Memory B cell (primary cell): ENCODE data around the gene TMEM132E.
A peak's percentile ranks its signal among the peaks of the same experiment; 100 is the strongest.

ENCODE experiments used
- ATAC-seq: fragments of 150-1000 bp; cut with Tn5 transposase; 2 replicates; pipeline ENCODE4 v1.10.0; 2021; ENCODE audit warnings: low read depth, mild to moderate bottlenecking, moderate library complexity
- DNase-seq, 2 donors: peaks; one replicate each; pipeline ENCODE4 v3.0.0; 2022; ENCODE audit warnings: low spot score in 2 of 2
- H3K27ac Mint-ChIP-seq: one replicate; pipeline ENCODE4 v1.8.0; 2022; ENCODE audit warnings: mild to moderate bottlenecking, moderate library complexity, mixed read lengths
- H3K27me3 Mint-ChIP-seq: one replicate; pipeline ENCODE4 v1.8.0; 2022; ENCODE audit warnings: mixed read lengths
- H3K36me3 Mint-ChIP-seq: one replicate; pipeline ENCODE4 v1.8.0; 2022; ENCODE audit warnings: mild to moderate bottlenecking, mixed read lengths
- H3K4me1 Mint-ChIP-seq: one replicate; pipeline ENCODE4 v1.8.0; 2022; ENCODE audit warnings: mixed read lengths
- H3K4me3 Mint-ChIP-seq: one replicate; pipeline ENCODE4 v1.8.0; 2022; ENCODE audit warnings: mild to moderate bottlenecking, moderate library complexity, mixed read lengths
- H3K9me3 Mint-ChIP-seq: one replicate; pipeline ENCODE4 v1.8.0; 2022; ENCODE audit warnings: mixed read lengths

The TMEM132E gene

DNA sequence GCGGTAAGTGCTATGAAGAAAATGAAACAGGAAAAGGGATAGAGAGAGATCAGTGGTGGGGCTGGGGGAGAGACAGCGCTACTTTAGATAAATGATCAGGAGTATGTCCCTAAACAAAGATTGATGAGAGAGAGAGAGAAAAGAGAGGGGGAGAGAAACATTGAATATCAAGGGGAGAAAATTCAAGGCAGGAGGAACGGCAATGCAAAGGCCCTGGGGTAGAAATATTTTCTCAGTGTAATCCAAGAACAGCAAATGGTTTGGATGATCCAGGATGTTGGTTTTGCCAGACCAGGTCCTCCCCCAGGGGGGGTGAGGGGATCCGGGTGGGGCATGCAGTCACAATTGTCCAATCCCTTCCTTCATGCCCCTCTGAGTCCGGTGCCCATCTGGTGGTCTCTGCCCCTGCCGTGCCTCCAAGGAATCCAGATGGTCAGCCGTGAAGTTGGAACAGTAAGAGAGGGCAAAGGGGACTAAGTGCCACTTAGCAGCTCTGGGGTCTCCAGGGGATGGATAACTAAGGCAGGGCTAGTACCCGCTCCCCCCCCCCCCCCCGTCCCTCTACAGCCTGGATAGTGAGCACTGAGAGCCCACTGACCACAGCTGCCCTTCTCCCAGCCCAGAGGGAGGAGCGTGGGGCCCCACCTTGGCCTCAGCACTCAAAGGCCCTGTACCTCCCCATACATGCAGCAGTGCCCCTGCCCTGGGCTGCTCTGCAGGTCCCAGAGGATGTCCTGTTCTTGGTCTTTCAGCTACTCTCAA lies 43.7 kb downstream of the TMEM132E start:
- Mint-ChIP-seq H3K36me3 (no peaks in the 10 kb centered on the region), H3K27ac (no peak overlapping the region), H3K4me1 (no peaks in the 10 kb centered on the region), H3K27me3 (peaks cover 29% of the 10 kb centered on the region), H3K9me3 (no peaks in the 10 kb centered on the region), H3K4me3 (no peak overlapping the region)
- ATAC-seq = no peak
- no peak for DNase-seq

DNA sequence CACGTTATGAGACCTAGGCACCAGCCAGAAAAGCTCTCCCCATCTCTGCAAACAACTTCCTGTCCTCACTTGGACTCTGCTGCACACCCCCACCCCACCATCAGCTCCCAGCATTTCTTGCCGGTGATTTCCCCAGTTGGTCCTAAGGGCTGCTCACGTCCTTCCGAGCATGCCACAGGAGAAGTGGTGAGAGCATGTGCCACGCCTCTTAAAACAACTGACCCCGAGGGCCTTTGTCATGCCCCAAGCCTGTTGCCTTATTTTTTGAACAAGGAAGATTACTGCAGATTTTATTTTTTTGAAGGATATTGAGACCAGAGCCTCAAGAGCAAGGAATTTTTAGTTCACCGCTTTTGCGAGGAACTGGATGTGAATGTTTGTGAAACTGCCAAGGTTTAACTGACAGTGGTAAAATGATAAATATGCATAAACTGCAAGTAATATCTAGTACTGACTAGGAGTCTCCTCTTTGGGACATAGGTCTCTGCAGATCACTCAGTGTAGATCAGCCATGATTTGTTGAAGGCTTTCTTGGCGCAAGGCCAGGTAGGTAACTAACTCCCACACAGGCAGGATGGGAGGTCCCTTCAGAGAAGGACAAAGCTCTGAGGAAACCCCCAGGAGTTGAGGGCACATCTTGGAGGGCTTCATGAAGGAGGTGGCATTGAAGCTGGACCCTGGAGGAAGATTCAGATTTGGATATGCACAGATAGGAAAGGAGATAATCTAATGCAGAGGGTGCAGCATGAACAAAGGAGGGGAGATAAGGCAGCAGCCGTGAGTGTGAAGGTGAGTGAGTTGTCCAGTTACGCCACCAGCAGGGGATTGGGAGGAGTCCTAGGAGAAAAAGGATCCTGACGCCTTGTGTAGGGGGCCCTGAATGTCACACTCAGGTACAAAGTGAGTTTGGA lies 44.7 kb downstream of the TMEM132E start:
- Mint-ChIP-seq H3K27me3 (peaks cover 32% of the 10 kb centered on the region), H3K4me1 (no peaks in the 10 kb centered on the region), H3K4me3 (no peak overlapping the region), H3K9me3 (no peaks in the 10 kb centered on the region), H3K27ac (no peak overlapping the region), H3K36me3 (no peaks in the 10 kb centered on the region)
- DNase-seq (no peak), ATAC-seq (no peak)

DNA sequence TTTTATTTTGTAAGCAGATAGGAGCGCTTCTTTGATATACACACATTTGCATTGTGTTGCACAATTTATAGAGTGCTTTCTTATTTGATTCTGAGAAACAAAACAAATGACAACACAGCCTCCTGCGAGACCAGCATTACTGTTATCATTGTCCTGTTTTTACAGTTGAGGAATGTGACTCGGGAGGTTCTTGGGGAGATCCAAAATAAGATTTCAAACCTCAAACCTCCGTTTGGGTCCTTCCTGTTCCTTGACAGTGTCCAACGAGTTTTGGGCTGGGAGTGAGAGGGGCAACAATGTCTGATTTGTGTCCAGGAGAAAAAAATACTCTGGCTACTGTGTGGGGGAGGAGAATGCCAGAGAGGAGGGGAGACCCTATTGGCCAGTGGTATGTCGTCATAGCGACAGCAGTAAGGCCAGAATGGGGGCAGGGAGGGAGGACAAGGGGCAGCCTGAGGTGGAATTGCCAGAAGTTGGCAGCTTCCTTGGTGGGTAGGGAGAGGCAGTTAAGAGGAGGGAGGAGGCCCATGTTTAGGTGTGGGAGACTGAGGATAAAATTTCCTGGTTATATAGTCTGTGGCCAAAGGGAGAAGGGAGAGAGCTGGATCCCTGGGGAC lies 45.5 kb downstream of the TMEM132E start:
- no peak overlapping the region for H3K27ac Mint-ChIP-seq
- DNase-seq (no peak), ATAC-seq (no peak)
- H3K27me3 Mint-ChIP-seq = peaks cover 32% of the 10 kb centered on the region
- no peak overlapping the region for H3K4me3 Mint-ChIP-seq
- H3K36me3 Mint-ChIP-seq = no peaks in the 10 kb centered on the region
- H3K4me1 Mint-ChIP-seq = no peaks in the 10 kb centered on the region
- no peaks in the 10 kb centered on the region for H3K9me3 Mint-ChIP-seq

DNA sequence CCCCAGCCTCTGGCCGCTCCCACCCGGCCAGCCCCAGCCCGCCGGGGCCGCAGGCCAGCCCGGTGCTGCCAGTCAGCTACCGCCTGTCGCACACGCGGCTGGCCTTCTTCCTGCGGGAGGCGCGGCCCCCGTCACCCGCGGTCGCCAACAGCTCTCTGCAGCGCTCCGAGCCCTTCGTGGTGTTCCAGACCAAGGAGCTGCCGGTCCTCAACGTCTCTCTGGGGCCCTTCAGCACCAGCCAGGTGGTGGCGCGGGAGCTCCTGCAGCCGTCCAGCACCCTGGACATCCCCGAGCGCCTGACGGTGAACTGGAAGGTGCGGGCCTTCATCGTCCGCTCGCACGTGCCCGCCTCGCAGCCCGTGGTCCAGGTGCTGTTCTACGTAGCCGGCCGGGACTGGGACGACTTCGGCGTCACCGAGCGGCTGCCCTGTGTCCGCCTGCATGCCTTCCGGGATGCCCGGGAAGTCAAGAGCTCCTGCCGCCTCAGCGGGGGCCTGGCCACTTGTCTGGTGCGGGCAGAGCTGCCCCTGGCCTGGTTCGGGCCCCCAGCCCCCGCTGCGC lies 46.8 kb downstream of the TMEM132E start:
- Mint-ChIP-seq H3K27ac (no peak overlapping the region), H3K4me3 (no peak overlapping the region), H3K4me1 (no peaks in the 10 kb centered on the region), H3K27me3 (peaks cover 37% of the 10 kb centered on the region), H3K36me3 (no peaks in the 10 kb centered on the region), H3K9me3 (no peaks in the 10 kb centered on the region)
- ATAC-seq = no peak
- no peak for DNase-seq

DNA sequence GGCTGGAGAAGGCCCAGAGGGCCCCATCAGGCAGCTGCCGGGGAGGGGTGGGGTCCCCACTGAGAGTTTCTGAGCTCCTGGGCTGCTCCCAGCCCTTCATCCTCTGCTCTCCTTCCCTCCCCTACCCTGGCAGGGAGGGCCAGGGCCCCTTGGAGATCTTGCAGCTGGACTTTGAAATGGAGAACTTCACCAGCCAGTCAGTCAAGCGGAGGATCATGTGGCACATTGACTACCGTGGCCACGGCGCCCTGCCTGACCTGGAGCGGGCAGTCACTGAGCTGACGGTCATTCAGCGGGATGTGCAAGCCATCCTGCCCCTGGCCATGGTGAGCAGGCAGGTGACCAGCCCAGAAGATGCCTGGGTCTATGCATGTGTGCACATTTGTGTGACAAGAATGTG lies 49.5 kb downstream of the TMEM132E start:
- DNase-seq = no peak
- Mint-ChIP-seq H3K36me3 (no peaks in the 10 kb centered on the region), H3K9me3 (no peaks in the 10 kb centered on the region), H3K4me3 (no peak overlapping the region), H3K27ac (no peak overlapping the region), H3K27me3 (peaks cover 39% of the 10 kb centered on the region), H3K4me1 (no peaks in the 10 kb centered on the region)
- no peak for ATAC-seq

DNA sequence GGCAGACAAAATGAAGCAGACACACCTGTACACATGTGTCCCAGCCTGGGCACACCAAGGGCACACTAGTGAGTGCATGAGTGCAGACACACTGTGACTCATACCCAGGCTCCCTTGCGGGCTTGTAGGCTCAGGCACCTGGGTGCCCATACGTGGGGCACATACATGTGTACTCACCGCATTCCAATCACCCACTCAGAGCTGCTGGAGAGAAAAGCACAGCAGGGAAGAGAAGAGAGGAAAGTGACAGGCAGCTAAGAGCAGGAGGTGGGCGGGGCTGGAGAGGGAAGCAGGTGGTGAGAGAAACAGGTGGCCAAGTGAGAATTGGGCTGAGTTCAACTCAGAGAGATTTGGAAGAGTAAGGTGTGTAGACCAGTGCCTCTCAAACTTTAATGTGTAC lies 54.0 kb downstream of the TMEM132E start:
- Mint-ChIP-seq H3K27ac (no peak overlapping the region), H3K36me3 (no peaks in the 10 kb centered on the region), H3K27me3 (peaks cover 31% of the 10 kb centered on the region), H3K4me1 (peaks cover 2% of the 10 kb centered on the region), H3K4me3 (no peak overlapping the region), H3K9me3 (no peaks in the 10 kb centered on the region)
- DNase-seq = no peak
- ATAC-seq = no peak

DNA sequence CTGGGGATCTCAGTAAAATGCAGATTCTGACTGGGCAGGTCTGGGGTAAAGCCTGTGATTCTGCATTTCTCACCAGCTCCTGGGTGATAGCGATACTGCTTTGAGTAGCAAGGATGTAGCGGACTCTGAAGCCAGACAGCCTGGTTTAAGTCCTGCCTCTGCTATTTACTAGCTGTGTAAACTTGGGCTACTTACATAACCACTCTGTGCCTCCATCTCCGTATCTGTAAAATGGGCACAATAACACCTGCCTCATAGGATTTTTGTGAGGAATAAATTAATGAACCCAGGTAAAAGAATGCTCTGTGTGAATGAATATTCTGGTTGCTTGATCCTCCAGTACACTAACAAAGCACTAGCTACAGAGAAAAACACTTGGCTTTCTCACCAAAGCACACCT lies 54.4 kb downstream of the TMEM132E start:
- ATAC-seq (no peak), DNase-seq (no peak)
- no peak overlapping the region for H3K4me3 Mint-ChIP-seq
- H3K4me1 Mint-ChIP-seq = peaks cover 2% of the 10 kb centered on the region
- H3K27me3 Mint-ChIP-seq = peaks cover 29% of the 10 kb centered on the region
- H3K9me3 Mint-ChIP-seq = no peaks in the 10 kb centered on the region
- no peak overlapping the region for H3K27ac Mint-ChIP-seq
- no peaks in the 10 kb centered on the region for H3K36me3 Mint-ChIP-seq

DNA sequence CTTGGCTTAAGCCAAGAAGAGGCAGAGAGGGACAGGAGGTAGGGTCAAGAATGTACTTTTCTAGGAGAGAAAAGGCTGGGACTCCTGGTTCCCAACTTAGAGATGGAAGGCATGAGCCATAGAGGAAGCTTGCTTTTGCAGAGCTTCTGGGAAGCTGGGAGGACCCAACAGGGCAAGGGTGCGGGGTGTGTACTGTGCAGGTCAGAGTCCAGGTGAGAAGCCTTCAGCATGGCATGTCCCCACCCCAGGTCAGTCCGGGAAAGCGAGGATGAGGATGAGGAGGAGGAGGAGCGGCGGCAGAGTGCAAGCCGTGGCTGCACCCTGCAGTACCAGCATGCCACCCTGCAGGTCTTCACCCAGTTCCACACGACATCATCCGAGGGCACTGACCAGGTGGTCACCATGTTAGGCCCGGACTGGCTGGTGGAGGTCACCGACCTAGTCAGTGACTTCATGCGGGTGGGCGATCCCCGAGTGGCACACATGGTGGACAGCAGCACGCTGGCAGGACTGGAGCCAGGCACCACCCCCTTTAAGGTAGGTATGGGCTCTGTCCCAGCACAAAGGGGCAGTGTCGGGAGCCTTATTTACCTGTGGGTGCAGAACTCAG lies 55.3 kb downstream of the TMEM132E start:
- DNase-seq (no peak), ATAC-seq (no peak)
- peaks cover 30% of the 10 kb centered on the region for H3K27me3 Mint-ChIP-seq
- no peaks in the 10 kb centered on the region for H3K36me3 Mint-ChIP-seq
- H3K4me3 Mint-ChIP-seq = no peak overlapping the region
- H3K4me1 Mint-ChIP-seq = peaks cover 2% of the 10 kb centered on the region
- H3K27ac Mint-ChIP-seq = no peak overlapping the region
- no peaks in the 10 kb centered on the region for H3K9me3 Mint-ChIP-seq

DNA sequence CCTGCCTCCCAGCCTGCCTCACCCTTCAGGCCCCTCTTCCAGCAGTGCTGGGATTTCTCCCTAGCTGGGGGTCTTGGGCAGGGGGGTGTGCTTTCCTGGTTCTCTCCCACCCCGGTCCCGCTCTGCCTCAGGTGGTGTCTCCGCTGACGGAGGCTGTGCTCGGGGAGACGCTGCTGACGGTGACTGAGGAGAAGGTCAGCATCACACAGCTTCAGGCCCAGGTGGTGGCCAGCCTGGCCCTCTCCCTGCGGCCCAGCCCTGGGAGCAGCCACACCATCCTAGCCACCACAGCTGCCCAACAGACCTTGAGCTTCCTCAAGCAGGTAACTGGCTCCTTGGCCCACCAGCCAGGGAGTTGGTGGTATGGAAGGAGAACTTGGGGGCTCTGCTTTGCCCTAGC lies 56.5 kb downstream of the TMEM132E start:
- H3K27ac Mint-ChIP-seq = no peak overlapping the region
- no peaks in the 10 kb centered on the region for H3K36me3 Mint-ChIP-seq
- no peaks in the 10 kb centered on the region for H3K9me3 Mint-ChIP-seq
- H3K4me3 Mint-ChIP-seq = no peak overlapping the region
- no peak for ATAC-seq
- peaks cover 31% of the 10 kb centered on the region for H3K27me3 Mint-ChIP-seq
- no peak for DNase-seq
- peaks cover 2% of the 10 kb centered on the region for H3K4me1 Mint-ChIP-seq

DNA sequence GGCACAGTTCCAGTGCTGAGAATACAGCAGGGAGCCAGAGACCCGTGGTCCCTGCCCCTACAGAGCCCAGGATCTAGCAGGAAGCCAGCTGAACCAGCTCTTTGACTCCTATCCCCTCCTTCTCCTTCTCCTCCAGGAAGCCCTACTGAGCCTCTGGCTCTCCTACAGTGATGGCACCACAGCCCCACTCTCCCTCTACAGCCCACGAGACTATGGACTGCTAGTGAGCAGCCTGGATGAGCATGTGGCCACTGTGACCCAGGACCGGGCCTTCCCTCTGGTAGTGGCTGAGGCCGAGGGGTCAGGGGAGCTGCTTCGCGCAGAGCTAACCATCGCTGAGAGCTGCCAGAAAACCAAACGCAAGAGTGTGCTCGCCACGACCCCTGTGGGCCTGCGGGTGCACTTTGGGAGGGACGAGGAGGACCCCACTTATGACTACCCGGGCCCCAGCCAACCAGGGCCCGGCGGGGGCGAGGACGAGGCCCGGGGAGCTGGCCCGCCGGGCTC lies 57.7 kb downstream of the TMEM132E start:
- Mint-ChIP-seq H3K4me1 (peaks cover 2% of the 10 kb centered on the region), H3K27me3 (peaks cover 32% of the 10 kb centered on the region), H3K9me3 (no peaks in the 10 kb centered on the region), H3K36me3 (no peaks in the 10 kb centered on the region), H3K27ac (no peak overlapping the region), H3K4me3 (peak overlapping the region; percentile 80)
- ATAC-seq (no peak), DNase-seq (no peak)

DNA sequence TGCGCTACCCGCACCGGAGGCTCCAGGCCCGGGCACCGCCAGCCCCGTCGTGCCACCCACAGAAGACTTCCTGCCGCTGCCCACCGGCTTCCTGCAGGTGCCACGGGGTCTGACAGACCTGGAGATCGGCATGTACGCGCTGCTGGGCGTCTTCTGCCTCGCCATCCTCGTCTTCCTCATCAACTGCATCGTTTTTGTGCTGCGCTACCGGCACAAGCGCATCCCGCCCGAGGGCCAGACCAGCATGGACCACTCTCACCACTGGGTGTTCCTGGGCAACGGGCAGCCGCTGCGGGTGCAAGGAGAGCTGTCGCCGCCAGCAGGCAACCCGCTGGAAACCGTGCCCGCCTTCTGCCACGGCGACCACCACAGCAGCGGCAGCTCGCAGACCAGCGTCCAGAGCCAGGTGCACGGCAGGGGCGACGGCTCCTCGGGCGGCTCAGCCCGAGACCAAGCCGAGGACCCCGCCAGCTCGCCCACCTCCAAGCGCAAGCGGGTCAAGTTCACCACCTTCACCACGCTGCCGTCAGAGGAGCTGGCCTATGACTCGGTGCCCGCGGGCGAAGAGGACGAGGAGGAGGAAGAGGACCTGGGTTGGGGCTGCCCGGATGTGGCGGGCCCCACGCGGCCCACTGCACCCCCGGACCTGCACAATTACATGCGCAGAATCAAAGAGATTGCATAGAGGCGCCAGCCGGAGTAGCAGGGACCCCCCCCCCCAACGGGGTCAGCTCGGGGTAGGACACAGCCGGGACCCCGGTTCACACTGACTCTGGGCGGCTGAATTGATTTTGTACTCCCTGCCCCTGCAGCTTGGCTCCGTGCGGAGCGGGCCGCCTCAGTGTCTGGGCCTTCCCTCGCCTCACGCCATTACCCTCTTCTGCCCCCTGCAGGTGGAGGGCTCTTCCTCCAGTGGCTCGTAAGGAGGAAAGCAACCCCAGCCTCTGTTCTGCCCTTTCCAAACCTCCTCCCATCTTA lies 58.5 kb downstream of the TMEM132E start:
- Mint-ChIP-seq H3K27me3 (peaks cover 29% of the 10 kb centered on the region), H3K4me3 (peak overlapping the region; percentile 80), H3K4me1 (peaks cover 2% of the 10 kb centered on the region), H3K9me3 (no peaks in the 10 kb centered on the region), H3K36me3 (no peaks in the 10 kb centered on the region), H3K27ac (no peak overlapping the region)
- DNase-seq = peak; percentile 71 to 74
- ATAC-seq = peak; percentile 96

DNA sequence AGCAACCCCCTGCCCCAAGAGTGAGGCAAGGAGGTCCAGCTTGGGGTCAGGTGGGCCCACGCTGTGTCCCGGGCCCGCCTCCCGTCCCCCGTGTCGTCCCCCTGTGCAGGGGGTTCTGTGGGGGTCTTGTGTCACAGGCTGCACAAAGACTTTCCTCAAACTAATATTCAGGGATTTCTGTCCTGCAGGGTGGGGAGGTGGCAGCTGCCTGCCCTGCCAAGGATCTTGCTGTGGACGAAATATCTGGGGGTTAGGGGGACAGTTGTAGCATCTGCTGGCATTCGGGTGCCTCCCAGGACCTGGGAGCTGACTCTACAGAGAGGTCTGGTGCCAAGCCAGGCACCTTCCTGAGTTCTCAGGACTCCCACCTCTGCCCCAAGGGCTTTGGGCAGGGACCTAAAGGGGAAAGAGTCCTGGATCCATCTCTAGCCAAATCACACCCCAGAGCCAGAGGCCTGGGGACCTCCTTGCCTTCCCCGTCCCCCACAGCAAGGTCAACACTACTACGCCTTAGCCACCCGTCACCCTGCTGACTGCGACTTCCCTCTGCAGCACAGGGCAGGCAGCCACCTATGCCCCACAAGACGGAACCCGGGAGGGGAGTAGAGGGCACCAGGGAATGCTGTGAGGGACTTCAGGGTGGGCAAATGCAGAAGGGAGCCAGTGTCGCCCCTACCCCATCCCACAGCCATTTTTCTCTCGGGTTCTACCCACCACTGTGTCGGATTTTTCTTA lies 59.3 kb downstream of the TMEM132E start:
- peak overlapping the region; percentile 80 for H3K4me3 Mint-ChIP-seq
- no peak for ATAC-seq
- H3K4me1 Mint-ChIP-seq = peaks cover 2% of the 10 kb centered on the region
- H3K9me3 Mint-ChIP-seq = no peaks in the 10 kb centered on the region
- no peak for DNase-seq
- H3K36me3 Mint-ChIP-seq = no peaks in the 10 kb centered on the region
- H3K27me3 Mint-ChIP-seq = peaks cover 24% of the 10 kb centered on the region
- H3K27ac Mint-ChIP-seq = no peak overlapping the region
